Non-pigmented ciliary epithelial cell (primary cell): Measurements from ENCODE around the gene BIVM.

Experiments
- DNase-seq: peaks from one replicate; pipeline ENCODE4 v3.0.0-alpha.2; 2010; ENCODE audit warnings: low read depth

BIVM gene

GRCh38 chr13:102881819-102882686, 83.1 kb downstream of the BIVM start:
- no peak for DNase-seq
